GM23338 (cell line): ENCODE results near the gene BTBD18. TPM values are rescaled to one million over a fixed set of nuclear protein-coding genes. Genes with fewer than 3 reads are reported as not detected.

Experiments
- ATAC-seq: fragments of 200-7000 bp; cut with Tn5 transposase; 3 replicates; pipeline ENCODE4 v1.9.1; 2020
- DNase-seq: peaks from one replicate; pipeline ENCODE4 v3.0.0-alpha.2; 2015; ENCODE audit warnings: low spot score
- H2AFZ ChIP-seq: fragments of 200-600 bp; sonication (generic); 2 replicates; pipeline ENCODE4 v1.8.0; 2016; ENCODE audit warnings: antibody characterized with exemption, mild to moderate bottlenecking, moderate library complexity
- H3F3A ChIP-seq: fragments of 200-600 bp; sonication (generic); replicated peaks from 2 replicates; pipeline ENCODE4 v1.8.0; 2017; ENCODE audit warnings: antibody characterized with exemption, mixed run types, low read depth
- H3K27ac ChIP-seq: fragments of 200-600 bp; sonication (generic); 2 replicates; pipeline ENCODE4 v1.6.1; 2016; ENCODE audit warnings: low read depth
- H3K27me3 ChIP-seq: fragments of 200-600 bp; sonication (generic); 2 replicates; pipeline ENCODE4 v1.8.0; 2016; ENCODE audit warnings: mild to moderate bottlenecking, mixed run types, moderate library complexity; ENCODE audit not compliant: insufficient read depth
- H3K36me3 ChIP-seq: fragments of 200-600 bp; sonication (generic); 2 replicates; pipeline ENCODE4 v1.8.0; 2016; ENCODE audit warnings: mild to moderate bottlenecking; ENCODE audit not compliant: insufficient read depth
- H3K4me1 ChIP-seq: fragments of 200-600 bp; sonication (generic); 2 replicates; pipeline ENCODE4 v1.8.0; 2016; ENCODE audit warnings: mild to moderate bottlenecking, moderate library complexity; ENCODE audit not compliant: insufficient read depth
- H3K4me2 ChIP-seq: fragments of 200-600 bp; sonication (generic); 2 replicates; pipeline ENCODE4 v1.7.1; 2017; ENCODE audit warnings: mixed run types
- H3K4me3 ChIP-seq: fragments of 200-600 bp; sonication (generic); 2 replicates; pipeline ENCODE4 v1.6.1; 2016; ENCODE audit warnings: mixed run types
- H3K79me2 ChIP-seq: fragments of 200-600 bp; sonication (generic); replicated peaks from 2 replicates; pipeline ENCODE4 v1.8.0; 2017; ENCODE audit warnings: mild to moderate bottlenecking; ENCODE audit not compliant: insufficient read depth
- H3K9me2 ChIP-seq: fragments of 200-600 bp; sonication (generic); 2 replicates; pipeline ENCODE4 v1.8.0; 2017; ENCODE audit not compliant: insufficient read depth
- H4K20me1 ChIP-seq: fragments of 200-600 bp; sonication (generic); replicated peaks from 2 replicates; pipeline ENCODE4 v1.8.0; 2017; ENCODE audit warnings: mild to moderate bottlenecking; ENCODE audit not compliant: insufficient read depth
- H3K27ac Mint-ChIP-seq: 2 replicates; pipeline ENCODE4 v1.8.0; 2020; ENCODE audit warnings: inconsistent platforms, mild to moderate bottlenecking, moderate library complexity, mixed read lengths
- H3K27me3 Mint-ChIP-seq: 3 replicates; pipeline ENCODE4 v1.8.0; 2022; ENCODE audit warnings: low read depth, mild to moderate bottlenecking, moderate library complexity, mixed read lengths, inconsistent platforms; ENCODE audit not compliant: insufficient read depth, poor library complexity
- H3K36me3 Mint-ChIP-seq: 3 replicates; pipeline ENCODE4 v1.8.0; 2021; ENCODE audit warnings: low read depth, mild to moderate bottlenecking, inconsistent platforms, moderate library complexity, mixed read lengths
- H3K4me1 Mint-ChIP-seq: 3 replicates; pipeline ENCODE4 v1.8.0; 2020; ENCODE audit warnings: mild to moderate bottlenecking, inconsistent platforms, mixed read lengths
- H3K4me3 Mint-ChIP-seq: 3 replicates; pipeline ENCODE4 v1.8.0; 2021; ENCODE audit warnings: moderate library complexity, mild to moderate bottlenecking, inconsistent platforms, mixed read lengths
- H3K9me3 Mint-ChIP-seq: 3 replicates; pipeline ENCODE4 v1.8.0; 2020; ENCODE audit warnings: moderate library complexity, mild to moderate bottlenecking, inconsistent platforms, mixed read lengths
- CREB1 ChIP-seq: fragments of 250-450 bp; sonication (Bioruptor Pico); IDR thresholded peaks from 2 replicates; pipeline ENCODE4 v1.5.0; 2020; ENCODE audit warnings: low read depth, mild to moderate bottlenecking, moderate library complexity
- CTCF ChIP-seq, 2 experiments: fragments of 200-600 bp in 1 of 2; sonication (generic) in 1 of 2; conservative IDR thresholded peaks; 2 replicates each; pipeline versions ENCODE4 v1.5.1 to v1.6.1; 2016 to 2017; ENCODE audit warnings: antibody characterized with exemption in 2 of 2, low read depth in 2 of 2, mild to moderate bottlenecking in 2 of 2, moderate library complexity in 1 of 2
- ETS1 ChIP-seq: IDR thresholded peaks from 2 replicates; pipeline ENCODE4 v1.6.1; 2016; ENCODE audit warnings: antibody characterized with exemption
- EZH2 ChIP-seq: fragments of 200-600 bp; sonication (generic); IDR thresholded peaks from one replicate; pipeline ENCODE4 v1.8.0; 2017; ENCODE audit warnings: antibody characterized with exemption, mild to moderate bottlenecking, low read depth; ENCODE audit not compliant: unreplicated experiment
- EZH2phosphoT487 ChIP-seq: fragments of 200-600 bp; sonication (generic); IDR thresholded peaks from one replicate; pipeline ENCODE4 v1.8.1; 2018; ENCODE audit warnings: antibody characterized with exemption; ENCODE audit not compliant: unreplicated experiment
- JUNB ChIP-seq: IDR thresholded peaks from one replicate; pipeline ENCODE4 v1.6.1; 2016; ENCODE audit warnings: antibody characterized with exemption; ENCODE audit not compliant: unreplicated experiment
- NANOG ChIP-seq: IDR thresholded peaks from 2 replicates; pipeline ENCODE4 v1.6.1; 2016; ENCODE audit warnings: antibody characterized with exemption, borderline replicate concordance
- POLR2AphosphoS5 ChIP-seq: IDR thresholded peaks from 2 replicates; pipeline ENCODE4 v1.6.1; 2016; ENCODE audit warnings: antibody characterized with exemption, low read depth
- REST ChIP-seq: IDR thresholded peaks from one replicate; pipeline ENCODE4 v1.6.1; 2018; ENCODE audit warnings: antibody characterized with exemption; ENCODE audit not compliant: unreplicated experiment
- STAT1 ChIP-seq: IDR thresholded peaks from one replicate; pipeline ENCODE4 v1.6.1; 2016; ENCODE audit warnings: antibody characterized with exemption; ENCODE audit not compliant: unreplicated experiment
- ZNF114 ChIP-seq: fragments of 250-450 bp; sonication (Bioruptor Pico); IDR thresholded peaks from 2 replicates; pipeline ENCODE4 v1.5.0; 2020; ENCODE audit warnings: mild to moderate bottlenecking, moderate library complexity
- ZNF331 ChIP-seq: fragments of 250-450 bp; sonication (Bioruptor Pico); IDR thresholded peaks from 2 replicates; pipeline ENCODE4 v1.5.0; 2020; ENCODE audit warnings: low read depth, mild to moderate bottlenecking, moderate library complexity
- ZNF462 ChIP-seq: fragments of 250-450 bp; sonication (Bioruptor Pico); IDR thresholded peaks from 2 replicates; pipeline ENCODE4 v1.5.0; 2020; ENCODE audit warnings: mild to moderate bottlenecking, moderate library complexity
- polyA plus RNA-seq: library from polyadenylated mRNA; unstranded; fragments of >200 nt; fragmentation: Nextera tagmentation; extraction: Ambion mirVana; gene quantifications from 2 replicates; pipeline ENCODE4 v1.2.1, GENCODE V29; 2016
- total RNA-seq: library from RNA; depleted of rRNA; stranded (reverse); fragments of >200 nt; shearing (Covaris generic); gene quantifications from 2 replicates; pipeline ENCODE4 v1.2.3, GENCODE V29; 2014

Gene BTBD18
- total and polyA plus RNA-seq, 2 experiments from 2014 or later = 0.29 TPM; not detected in 1

- no peak overlapping the region for H3K4me3 Mint-ChIP-seq
- Histone ChIP-seq H3K27ac (no peak overlapping the region), H4K20me1 (peaks cover 19% of the 10 kb centered on the region), H3F3A (no peaks in the 10 kb centered on the region), H3K4me3 (no peak overlapping the region), H3K79me2 (peaks cover 98% of the 10 kb centered on the region), H3K36me3 (no peaks in the 10 kb centered on the region), H3K9me2 (no peaks in the 10 kb centered on the region), H3K4me1 (peaks cover 38% of the 10 kb centered on the region), H3K4me2 (no peak overlapping the region), H2AFZ (no peak overlapping the region), H3K27me3 (no peaks in the 10 kb centered on the region)
- no peak for TF ChIP-seq EZH2
- no peak for TF ChIP-seq ZNF462 (CRISPR knock-in tag)
- TF ChIP-seq ETS1 = no peak
- no peak for TF ChIP-seq CREB1
- no peak for TF ChIP-seq CTCF (conservative IDR thresholded peaks at IDR 0.05; ENCODE audit: low read depth in 2 of 2)
- TF ChIP-seq NANOG = no peak
- no peak for TF ChIP-seq ZNF331 (CRISPR knock-in tag)
- no peak for TF ChIP-seq JUNB
- no peak for TF ChIP-seq STAT1
- TF ChIP-seq EZH2phosphoT487 = no peak
- TF ChIP-seq REST = no peak
- TF ChIP-seq POLR2AphosphoS5 = no peak
- TF ChIP-seq ZNF114 (CRISPR knock-in tag) = no peak
- peaks cover 7% of the 10 kb centered on the region for H3K36me3 Mint-ChIP-seq
- ATAC-seq (no peak), DNase-seq (no peak)
- H3K9me3 Mint-ChIP-seq = no peaks in the 10 kb centered on the region
- H3K27me3 Mint-ChIP-seq = peaks cover 6% of the 10 kb centered on the region
- peaks cover 57% of the 10 kb centered on the region for H3K4me1 Mint-ChIP-seq
- no peak overlapping the region for H3K27ac Mint-ChIP-seq
These were observed 34.8 kb upstream of the BTBD18 start for GRCh38 chr11:57786436-57786835.
